Ramos (cell line): ENCODE results near the gene SHLD3.
"Not testable (repeated sequence)": the region's sequence is repeated elsewhere in the genome, so short reads cannot be mapped to it uniquely, and the experiment has no call there.

Experiments used
- in situ Hi-C: fragments of 300-500 bp; cut with MboI; formaldehyde crosslinking; loops from one replicate; pipeline ENCODE4 v1.14.3; 2022; ENCODE audit warnings: low sequenced_read_pairs; ENCODE audit not compliant: unreplicated experiment

The SHLD3 gene

GRCh38 chr5:65674749-65675148 lies 49.9 kb downstream of the SHLD3 start:
- in situ Hi-C loops = no loop called here

GRCh38 chr5:65676056-65676455 lies 51.2 kb downstream of the SHLD3 start:
- in situ Hi-C loops = not testable (repeated sequence)
